OCI-LY3 (cell line): Measurements from ENCODE around the gene RPUSD3.

ENCODE experiments used
- H2AFZ ChIP-seq: fragments of 200-600, 300-600 bp; shearing (Covaris generic); 2 replicates; pipeline ENCODE4 v1.6.0; 2014; ENCODE audit warnings: antibody characterized with exemption, low read depth, low read length
- H3K27ac ChIP-seq: fragments of 200-600, 300-600 bp; sonication (generic); 2 replicates; pipeline ENCODE4 v1.5.1; 2014; ENCODE audit warnings: mild to moderate bottlenecking, low read length, moderate library complexity, mixed read lengths
- H3K27me3 ChIP-seq: fragments of 200-600, 300-600 bp; sonication (generic); 2 replicates; pipeline ENCODE4 v1.6.1; 2014; ENCODE audit warnings: low read depth, low read length, mixed read lengths
- H3K36me3 ChIP-seq: fragments of 200-600, 300-600 bp; sonication (generic); replicated peaks from 2 replicates; pipeline ENCODE3; 2014; ENCODE audit warnings: low read depth, low read length, mixed read lengths
- H3K4me1 ChIP-seq: fragments of 300-600, 200-600 bp; sonication (generic); 2 replicates; pipeline ENCODE4 v1.6.1; 2014; ENCODE audit warnings: low read length, mixed read lengths
- H3K4me2 ChIP-seq: fragments of 200-600, 300-600 bp; sonication (generic); 2 replicates; pipeline ENCODE4 v1.6.1; 2014; ENCODE audit warnings: low read length, mixed read lengths
- H3K4me3 ChIP-seq: fragments of 300-600, 200-600 bp; sonication (generic); 2 replicates; pipeline ENCODE4 v1.5.1; 2014; ENCODE audit warnings: antibody characterized with exemption, mild to moderate bottlenecking, low read length, moderate library complexity
- H3K79me2 ChIP-seq: fragments of 300-600, 200-600 bp; shearing (Covaris generic); 2 replicates; pipeline ENCODE4 v1.6.1; 2014; ENCODE audit warnings: mild to moderate bottlenecking, low read length, mixed read lengths
- H3K9ac ChIP-seq: fragments of 300-600, 200-600 bp; shearing (Covaris generic); 2 replicates; pipeline ENCODE4 v1.6.0; 2014; ENCODE audit warnings: mild to moderate bottlenecking, low read length, moderate library complexity
- H3K9me3 ChIP-seq: fragments of 200-600, 300-600 bp; shearing (Covaris generic); 2 replicates; pipeline ENCODE4 v1.6.1; 2014; ENCODE audit warnings: low read length, mixed read lengths; ENCODE audit not compliant: insufficient read depth
- H4K20me1 ChIP-seq: fragments of 200-600, 300-600 bp; sonication (generic); 2 replicates; pipeline ENCODE4 v1.6.1; 2016; ENCODE audit warnings: low read length, mixed read lengths; ENCODE audit not compliant: insufficient read depth
- EZH2phosphoT487 ChIP-seq: fragments of 200-600 bp; shearing (Covaris generic); IDR thresholded peaks from 2 replicates; pipeline ENCODE4 v1.6.1; 2018; ENCODE audit warnings: antibody characterized with exemption, mixed run types, low read depth
- TF ChIP-seq, protein P1 (sequence below): fragments of 200-600, 300-600 bp; sonication (generic); IDR thresholded peaks from 2 replicates; pipeline ENCODE4 v1.5.1; 2014; ENCODE audit warnings: antibody characterized with exemption, low read length, low read depth

The RPUSD3 gene

DNA sequence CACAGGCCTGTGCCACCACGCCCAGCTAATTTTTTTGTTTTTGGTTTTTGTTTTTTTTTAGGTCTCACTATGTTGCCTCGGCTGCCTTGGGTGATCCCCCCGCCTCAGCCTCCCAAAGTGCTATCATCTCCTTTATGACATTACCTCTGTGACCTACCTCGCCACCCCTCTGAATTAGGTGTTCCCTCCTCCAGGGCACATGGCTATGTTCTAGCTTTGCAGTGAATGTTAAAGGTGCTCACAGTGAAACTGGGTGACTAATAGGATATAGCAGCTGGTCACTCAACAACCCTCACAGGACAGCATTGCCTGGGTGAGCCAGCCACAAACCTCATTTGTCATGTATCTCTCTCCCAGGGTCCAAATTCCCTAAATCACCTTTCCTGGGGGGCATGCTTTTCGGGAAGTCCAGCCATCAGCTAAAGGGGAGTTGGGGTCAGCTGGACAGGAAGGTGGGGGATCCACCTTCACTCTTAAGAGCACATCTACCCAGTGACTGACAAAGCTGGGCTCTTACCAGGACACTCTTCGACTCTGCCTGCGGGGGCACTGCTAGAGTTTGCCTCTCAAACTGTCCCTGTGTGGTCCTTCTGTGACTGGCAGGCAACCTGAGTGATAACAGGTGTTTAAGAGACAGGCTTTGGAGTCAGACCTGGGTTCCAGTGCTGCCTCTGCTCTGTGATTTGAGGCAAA, 35.3 kb downstream of the RPUSD3 start:
- Histone ChIP-seq H3K9me3 (no peaks in the 10 kb centered on the region), H3K4me3 (no peak overlapping the region), H2AFZ (no peak overlapping the region), H3K4me1 (peaks cover 16% of the 10 kb centered on the region), H3K79me2 (no peaks in the 10 kb centered on the region), H3K9ac (no peak overlapping the region), H3K27ac (peak overlapping the region; percentile 72), H3K36me3 (peaks cover 40% of the 10 kb centered on the region), H3K27me3 (no peaks in the 10 kb centered on the region), H4K20me1 (0 out of 2 replicates have a peak, but pooled peaks cover under 1% of the 10 kb centered on the region), H3K4me2 (peak overlapping the region; percentile 90)
- TF ChIP-seq EZH2phosphoT487 = no peak
- TF ChIP-seq, protein P1, sequence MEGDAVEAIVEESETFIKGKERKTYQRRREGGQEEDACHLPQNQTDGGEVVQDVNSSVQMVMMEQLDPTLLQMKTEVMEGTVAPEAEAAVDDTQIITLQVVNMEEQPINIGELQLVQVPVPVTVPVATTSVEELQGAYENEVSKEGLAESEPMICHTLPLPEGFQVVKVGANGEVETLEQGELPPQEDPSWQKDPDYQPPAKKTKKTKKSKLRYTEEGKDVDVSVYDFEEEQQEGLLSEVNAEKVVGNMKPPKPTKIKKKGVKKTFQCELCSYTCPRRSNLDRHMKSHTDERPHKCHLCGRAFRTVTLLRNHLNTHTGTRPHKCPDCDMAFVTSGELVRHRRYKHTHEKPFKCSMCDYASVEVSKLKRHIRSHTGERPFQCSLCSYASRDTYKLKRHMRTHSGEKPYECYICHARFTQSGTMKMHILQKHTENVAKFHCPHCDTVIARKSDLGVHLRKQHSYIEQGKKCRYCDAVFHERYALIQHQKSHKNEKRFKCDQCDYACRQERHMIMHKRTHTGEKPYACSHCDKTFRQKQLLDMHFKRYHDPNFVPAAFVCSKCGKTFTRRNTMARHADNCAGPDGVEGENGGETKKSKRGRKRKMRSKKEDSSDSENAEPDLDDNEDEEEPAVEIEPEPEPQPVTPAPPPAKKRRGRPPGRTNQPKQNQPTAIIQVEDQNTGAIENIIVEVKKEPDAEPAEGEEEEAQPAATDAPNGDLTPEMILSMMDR = no peak; the same call in 1 of the 2 replicates

DNA sequence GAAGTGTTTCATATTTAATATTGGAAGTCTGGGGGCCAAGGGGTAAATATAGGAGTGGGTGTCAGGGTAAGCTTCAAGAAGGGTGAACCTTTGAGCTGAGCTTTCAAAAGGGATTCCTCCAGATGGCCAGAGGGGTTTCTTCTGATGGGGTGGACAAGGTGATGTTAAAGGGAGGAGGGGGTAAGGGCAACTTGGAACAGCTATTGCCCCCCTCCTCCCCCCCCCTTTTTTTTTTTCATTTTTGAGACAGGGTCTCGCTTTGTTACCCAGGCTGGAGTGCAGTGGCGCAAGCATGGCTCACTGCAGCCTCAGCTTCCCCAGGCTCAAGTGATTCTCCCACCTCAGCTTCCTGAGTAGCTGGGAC, 35.8 kb downstream of the RPUSD3 start:
- H3K4me3 ChIP-seq = no peak overlapping the region
- H3K27ac ChIP-seq = no peak overlapping the region
- no peaks in the 10 kb centered on the region for H3K79me2 ChIP-seq
- H3K4me2 ChIP-seq = no peak overlapping the region
- H3K9me3 ChIP-seq = no peaks in the 10 kb centered on the region
- no peaks in the 10 kb centered on the region for H3K27me3 ChIP-seq
- no peak overlapping the region for H2AFZ ChIP-seq
- H3K9ac ChIP-seq = no peak overlapping the region
- H3K4me1 ChIP-seq = peaks cover 16% of the 10 kb centered on the region
- peaks cover 42% of the 10 kb centered on the region for H3K36me3 ChIP-seq
- TF ChIP-seq, protein P1 = no peak
- H4K20me1 ChIP-seq = 0 out of 2 replicates have a peak, but pooled peaks cover 2% of the 10 kb centered on the region

DNA sequence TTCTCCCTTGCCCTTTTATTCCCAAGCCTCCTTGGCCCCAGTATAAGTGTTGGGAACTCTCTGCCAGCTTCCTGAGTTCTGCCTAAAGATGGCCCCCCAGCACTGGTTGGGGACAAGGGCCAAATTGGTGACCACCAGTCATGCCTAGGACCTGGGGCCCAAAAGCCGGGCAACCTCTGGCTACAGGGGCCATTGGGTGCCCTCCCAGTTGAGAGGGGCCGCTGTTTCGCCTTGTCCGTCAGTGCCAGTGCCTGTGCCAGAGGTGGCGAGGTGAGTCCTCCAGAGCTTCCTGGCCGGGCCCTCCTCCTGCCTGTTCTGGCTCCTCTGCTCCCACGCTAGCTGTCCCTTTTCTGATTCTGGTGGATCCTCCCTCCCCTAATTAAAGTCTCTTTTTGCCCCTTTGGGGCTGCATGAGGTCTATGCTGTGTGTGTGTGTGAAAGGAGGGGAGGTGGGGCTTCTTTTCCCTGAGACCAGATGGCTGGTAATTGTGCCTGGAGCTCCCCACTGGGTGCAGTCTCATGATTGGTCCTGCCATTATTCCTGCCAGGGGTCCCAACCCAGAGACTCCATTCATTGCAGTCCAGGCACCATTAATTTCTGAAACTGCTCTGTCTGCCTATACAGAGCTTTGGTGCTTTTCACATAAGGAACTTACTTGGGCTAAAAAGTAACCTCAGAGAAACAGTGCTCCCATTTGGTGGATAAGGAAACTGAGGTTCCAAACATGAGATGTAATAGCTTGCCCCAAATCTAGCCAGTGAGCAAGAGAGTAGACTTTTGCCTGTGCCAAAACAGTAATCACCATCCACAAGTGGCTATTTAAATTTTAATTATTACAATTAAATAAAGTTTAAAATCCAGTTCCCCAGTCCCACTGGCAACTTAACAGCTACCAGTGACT, 36.9 kb downstream of the RPUSD3 start:
- Histone ChIP-seq H2AFZ (no peak overlapping the region), H3K79me2 (no peaks in the 10 kb centered on the region), H3K27ac (no peak overlapping the region), H3K4me1 (peaks cover 16% of the 10 kb centered on the region), H3K9me3 (no peaks in the 10 kb centered on the region), H3K36me3 (peaks cover 41% of the 10 kb centered on the region), H4K20me1 (0 out of 2 replicates have a peak, but pooled peaks cover 2% of the 10 kb centered on the region), H3K4me3 (no peak overlapping the region), H3K27me3 (no peaks in the 10 kb centered on the region), H3K9ac (no peak overlapping the region), H3K4me2 (no peak overlapping the region)
- TF ChIP-seq EZH2phosphoT487 = no peak
- TF ChIP-seq, protein P1 = no peak

DNA sequence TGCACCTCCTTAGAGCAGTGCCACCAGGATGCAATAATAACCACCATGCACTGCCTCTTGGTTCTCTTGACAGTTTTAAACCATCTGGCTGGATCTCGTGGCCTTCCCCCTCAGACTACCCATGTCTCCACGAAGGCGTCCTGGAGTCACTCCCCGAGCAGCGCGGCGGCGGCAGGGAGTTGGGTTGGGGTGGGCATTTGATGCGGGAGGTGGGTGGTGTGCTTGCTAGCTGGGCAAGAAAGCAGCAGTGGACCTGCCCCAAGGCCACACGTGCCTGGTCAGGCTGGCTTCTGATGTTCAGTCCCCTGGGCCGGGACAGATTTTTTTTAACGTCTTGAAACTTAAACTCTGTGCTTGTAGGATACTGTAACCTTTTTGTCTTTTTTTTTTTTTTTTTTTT, 37.7 kb downstream of the RPUSD3 start:
- H3K27ac ChIP-seq = no peak overlapping the region
- no peak overlapping the region for H3K4me3 ChIP-seq
- TF ChIP-seq, protein P1 = no peak
- TF ChIP-seq EZH2phosphoT487 = no peak
- no peaks in the 10 kb centered on the region for H3K9me3 ChIP-seq
- no peak overlapping the region for H3K4me2 ChIP-seq
- H2AFZ ChIP-seq = no peak overlapping the region
- 0 out of 2 replicates have a peak, but pooled peaks cover 2% of the 10 kb centered on the region for H4K20me1 ChIP-seq
- H3K27me3 ChIP-seq = no peaks in the 10 kb centered on the region
- H3K4me1 ChIP-seq = peaks cover 16% of the 10 kb centered on the region
- no peaks in the 10 kb centered on the region for H3K79me2 ChIP-seq
- peaks cover 48% of the 10 kb centered on the region for H3K36me3 ChIP-seq
- no peak overlapping the region for H3K9ac ChIP-seq
